Muscle of arm (tissue), 12 donors: ENCODE results near the gene PPP2R3B. TPM values are rescaled to one million over a fixed set of nuclear protein-coding genes. Genes with fewer than 3 reads are reported as not detected.

Experiments used
- DNase-seq: peaks from one replicate; pipeline ENCODE4 v3.0.0-alpha.2; 2013
- polyA plus RNA-seq, 12 donors: library from polyadenylated mRNA; unstranded; fragments of 120-200 nt; gene quantifications; one replicate each; pipeline ENCODE4 v1.2.1, GENCODE V29; 2013; ENCODE audit not compliant: insufficient read length in 12 of 12

The PPP2R3B gene
- polyA plus RNA-seq, 12 donors = 109 to 264 (median 171) TPM; not detected in 1

DNA sequence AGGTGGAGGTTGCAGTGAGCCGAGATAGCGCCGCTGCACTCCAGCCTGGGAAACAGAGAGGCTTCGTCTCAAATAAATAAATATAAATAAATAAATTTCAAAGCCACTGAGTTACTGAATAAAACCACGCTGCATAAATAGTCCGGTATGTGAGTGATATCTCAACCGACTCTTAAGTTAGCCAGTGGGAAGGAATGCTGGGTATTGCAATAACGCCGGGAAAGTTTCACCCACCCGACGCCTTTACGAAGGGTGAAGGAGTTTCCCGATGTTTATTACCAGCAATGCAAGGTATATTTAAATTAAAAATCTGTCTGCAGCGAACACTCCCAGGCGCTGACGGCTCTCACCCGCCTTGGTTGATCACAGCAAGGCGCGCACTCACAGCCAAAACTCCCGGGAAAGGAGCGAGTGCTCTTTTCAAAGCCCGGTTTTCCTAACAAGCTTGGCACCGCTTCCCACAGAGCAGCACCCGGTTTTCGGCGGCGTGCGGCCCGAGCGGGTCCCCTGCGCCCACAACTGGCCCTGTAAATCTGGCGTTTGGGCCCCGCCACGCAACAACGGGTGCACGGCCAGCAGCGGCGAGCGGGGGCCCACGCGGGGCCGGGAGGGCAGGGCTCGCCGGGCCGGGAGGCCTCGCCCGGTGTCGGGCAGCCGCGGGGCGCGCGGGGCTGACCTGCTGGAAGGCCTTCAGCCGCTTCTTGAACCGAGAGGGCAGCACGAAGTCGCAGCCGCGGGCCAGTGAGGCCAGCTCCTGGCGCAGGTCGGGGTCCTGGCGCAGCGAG lies 13.7 kb downstream of the PPP2R3B start:
- DNase-seq = no peak

DNA sequence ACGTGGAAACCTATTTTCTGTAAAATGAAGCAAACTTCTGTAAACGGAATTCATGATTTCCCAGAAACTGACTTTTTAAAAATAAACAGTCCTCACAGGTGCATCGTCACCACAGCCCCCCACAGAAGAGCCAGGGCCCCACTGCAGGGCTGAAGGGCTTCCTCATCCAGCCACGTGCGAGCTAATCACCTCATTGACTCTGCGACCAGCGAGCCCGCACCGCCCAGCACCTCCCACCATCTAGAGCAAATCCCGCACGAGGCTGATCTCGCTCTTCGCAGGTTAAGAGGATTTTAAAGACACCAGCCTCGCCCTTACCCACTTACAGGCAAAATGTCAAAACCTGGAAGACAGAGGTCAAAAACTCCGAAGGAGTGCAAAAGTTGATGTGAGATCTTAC lies 14.8 kb downstream of the PPP2R3B start:
- no peak for DNase-seq

DNA sequence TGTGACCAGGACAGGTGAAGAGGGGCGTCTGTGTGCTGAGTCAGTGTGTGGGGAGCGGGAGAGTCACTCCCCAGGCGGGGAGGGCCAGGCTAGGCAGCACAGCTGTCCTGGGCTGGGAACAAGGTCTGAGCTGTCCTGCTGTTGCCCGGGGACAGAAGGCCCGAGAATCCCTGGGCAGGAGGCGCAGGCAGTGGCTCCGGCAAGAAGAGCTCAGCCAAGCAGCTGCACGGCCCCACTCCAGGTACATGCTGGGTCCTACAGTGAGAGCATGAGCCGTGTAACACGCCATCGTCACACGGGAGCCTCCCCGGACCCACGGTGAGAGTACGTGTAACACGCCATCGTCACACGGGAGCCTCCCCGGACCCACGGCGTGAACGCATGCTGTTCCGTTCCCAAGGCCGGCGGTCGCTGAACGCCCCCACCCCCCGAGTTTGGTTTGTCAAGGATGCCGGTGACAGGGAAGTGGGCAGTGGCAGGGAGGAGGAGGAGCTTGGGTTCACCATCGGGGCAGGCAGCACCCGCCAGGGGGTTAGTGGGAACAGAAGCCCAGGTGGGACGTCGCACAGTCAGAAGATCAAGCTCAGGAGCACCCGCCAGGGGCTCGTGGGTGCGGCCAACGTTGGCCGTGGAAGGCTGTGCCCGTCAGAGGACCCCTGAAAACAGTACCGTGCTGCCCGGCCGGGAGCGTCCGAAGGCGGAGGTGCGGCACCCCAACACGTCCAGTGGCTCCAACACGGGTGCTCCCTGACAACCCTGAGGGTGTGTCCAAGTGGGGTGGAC lies 15.6 kb downstream of the PPP2R3B start:
- no peak for DNase-seq

DNA sequence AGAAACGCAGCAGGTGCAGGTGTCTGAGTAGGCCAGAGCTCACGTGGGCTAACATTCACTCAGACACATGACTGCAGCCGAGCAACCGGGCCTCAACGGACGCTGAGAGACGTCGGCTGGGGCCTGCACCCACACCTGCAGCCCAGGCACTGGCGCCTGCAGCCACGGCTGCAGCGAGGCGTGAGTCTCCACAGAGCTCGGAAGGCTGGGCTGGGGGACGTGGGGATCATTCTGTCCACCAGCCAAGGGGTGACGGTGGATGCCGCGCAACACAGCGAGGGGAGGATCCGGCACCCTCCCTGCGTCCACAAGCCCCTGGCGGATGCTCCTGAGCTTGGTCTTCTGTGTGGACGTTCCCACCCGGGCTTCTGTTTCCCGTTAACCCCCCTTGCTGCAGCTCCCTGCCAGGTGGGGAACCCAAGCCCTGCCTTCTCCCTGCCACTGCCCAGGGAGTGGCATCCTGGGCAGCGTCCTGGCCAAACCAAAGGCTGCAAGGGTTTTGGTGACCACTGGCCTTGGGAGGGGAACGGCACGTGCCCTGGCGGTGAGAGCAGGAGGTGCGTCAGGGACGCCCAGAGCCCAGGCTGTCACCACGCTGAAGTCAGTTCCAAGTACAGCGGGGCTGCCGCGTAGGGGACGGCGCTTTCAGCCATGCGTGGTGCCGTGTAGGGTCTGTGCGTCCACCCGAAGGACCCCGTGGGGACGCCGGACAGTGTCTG lies 16.3 kb downstream of the PPP2R3B start:
- DNase-seq = no peak

DNA sequence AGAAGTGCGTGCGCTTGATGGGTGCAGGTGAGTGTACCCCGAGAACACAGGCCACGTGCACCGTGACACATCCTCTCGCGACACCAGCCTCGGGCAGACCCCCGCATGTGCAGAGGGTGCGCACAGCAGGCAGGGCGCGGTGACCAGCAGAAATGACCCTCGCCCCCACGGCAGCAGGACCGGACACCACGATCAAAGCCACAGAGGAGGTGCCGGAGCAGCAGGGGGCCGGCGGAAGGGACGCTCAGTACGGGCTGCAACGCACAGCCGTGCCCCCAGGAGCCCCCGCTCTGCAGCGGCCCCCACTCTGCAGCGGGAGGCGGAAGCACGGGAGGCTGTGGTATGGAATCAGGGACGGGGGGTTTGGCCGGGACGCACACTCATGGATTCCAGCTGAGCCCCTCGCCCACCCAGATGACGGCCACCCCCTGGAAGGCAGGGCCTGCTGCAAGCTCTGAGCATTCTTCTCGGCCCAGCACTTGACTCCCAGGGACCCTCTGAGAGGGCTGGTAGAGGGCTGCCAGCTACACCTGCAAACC lies 17.1 kb downstream of the PPP2R3B start:
- no peak for DNase-seq

DNA sequence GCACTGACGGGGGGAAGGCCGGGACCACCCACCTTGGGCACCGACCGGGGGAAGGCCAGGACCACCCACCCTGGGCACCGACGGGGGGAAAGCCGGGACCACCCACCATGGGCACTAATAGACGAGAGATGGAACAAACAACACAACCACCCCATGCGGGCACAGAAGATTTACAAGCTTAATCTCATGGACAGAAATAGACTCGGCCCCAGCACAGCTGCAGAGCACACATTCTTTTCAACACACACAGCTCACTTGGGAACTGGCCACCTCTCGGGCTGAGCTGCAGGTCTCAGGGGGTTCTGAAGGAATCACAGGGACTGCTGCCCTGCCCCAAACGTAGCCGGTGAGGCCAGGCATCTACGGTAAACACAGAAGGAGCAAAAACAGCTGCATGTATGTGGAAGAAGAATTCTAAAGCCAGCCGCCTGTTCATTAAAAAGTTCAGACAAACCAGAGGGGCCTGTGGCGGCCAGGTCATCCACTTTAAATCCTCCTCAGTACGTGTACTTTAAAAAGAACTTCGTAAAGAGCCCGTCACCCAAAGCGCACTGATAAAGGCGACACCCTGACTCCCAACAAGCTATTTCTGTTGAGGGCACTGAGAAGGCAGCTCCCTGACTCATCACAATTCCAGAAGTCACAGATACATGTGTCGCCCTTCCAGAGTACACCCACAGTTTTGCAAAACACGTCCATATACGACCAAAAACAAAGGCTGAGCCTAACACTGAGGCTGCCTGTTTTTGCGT lies 17.7 kb downstream of the PPP2R3B start:
- DNase-seq = no peak

DNA sequence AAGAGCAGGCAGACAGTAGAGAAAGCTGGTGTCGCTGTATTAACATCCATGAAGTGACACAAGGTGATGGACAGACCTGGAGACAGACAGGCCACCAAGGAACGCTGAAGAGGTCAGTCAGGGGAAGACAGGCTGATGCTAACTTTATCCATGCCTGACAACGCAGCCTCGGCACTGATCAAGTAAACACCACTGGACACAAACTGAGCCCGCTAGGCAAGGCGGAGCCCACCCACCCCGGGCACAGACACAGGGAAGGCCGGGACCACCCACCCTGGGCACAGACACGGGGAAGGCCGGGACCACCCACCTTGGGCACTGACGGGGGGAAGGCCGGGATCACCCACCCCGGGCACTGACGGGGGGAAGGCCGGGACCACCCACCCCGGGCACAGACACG lies 18.8 kb downstream of the PPP2R3B start:
- DNase-seq = no peak

DNA sequence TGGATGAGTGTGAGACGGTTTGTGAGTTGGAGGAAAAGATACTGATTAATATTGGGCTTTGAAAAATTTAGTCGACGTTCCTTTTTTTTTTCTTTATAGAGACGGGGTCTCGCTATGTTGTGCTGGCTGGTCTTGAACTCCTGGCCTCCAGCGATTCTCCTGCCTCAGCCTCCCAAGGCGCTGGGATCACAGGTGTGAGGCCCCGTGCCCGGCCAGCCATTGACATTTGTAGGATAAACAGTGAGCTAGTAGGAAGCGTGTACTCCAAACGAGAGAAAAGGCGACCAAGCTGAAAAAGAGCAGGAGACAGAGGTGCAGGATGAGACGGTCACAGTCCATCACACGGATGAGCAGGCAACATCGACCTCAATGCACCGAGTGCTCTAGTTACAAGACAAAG lies 19.4 kb downstream of the PPP2R3B start:
- DNase-seq = no peak

DNA sequence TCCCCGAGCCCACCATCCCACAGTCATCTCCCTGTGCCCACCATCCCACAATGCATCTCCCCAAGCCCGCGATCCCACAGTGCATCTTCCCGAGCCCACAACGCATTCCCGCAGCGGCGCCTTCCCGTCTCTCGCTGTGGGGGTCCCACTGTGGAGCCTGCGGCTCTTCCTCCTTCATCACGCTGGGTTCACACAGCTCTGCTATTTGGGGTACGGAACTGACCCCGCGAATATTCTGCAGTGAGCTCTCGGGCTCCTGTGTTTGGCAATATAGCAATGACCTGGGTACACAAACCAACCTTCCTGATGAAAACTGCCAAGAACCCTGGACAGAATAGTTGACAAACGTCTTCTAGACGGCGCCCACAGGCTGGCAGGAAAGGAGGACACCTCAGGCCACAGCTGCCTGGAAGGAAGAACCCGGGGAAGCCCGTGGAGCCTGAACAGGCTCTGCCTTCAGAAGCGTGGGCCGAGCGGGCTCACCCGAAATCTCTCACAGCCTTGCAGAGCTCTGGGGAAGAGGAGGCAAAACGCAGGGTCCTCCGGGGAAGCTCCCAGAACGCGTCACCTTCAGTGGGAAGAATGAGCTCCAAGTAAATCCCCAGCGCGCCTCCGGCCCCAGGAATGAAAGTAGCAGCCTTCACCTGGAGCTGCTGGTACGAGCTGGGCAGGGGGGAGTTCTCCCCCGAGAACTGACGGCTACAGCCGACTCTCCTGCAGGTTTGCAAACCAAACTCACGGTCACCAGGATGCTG lies 22.9 kb downstream of the PPP2R3B start:
- no peak for DNase-seq

DNA sequence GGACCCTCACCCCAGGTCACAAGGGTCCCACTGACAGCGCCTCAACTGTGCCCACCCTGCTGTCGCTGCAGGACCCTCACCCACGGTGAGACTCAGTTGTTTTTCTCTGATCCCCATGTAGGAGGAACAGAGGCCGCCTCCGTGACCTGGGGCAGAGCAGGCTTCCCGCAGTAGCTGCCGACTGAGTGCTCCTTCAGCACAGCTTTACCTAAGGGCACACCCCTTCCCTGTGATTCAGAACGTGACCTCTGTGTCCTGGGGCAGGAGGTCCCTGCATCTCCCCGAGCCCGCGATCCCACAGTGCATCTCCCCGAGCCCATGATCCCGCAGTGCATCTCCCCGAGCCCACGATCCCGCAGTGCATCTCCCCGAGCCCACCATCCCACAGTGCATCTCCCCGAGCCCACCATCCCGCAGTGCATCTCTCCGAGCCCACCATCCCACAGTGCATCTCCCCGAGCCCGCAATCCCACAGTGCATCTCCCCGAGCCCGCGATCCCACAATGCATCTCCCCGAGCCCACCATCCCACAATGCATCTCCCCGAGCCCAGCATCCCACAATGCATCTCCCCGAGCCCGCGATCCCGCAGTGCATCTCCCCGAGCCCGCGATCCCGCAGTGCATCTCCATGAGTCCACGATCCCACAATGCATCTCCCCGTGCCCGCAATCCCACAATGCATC lies 23.6 kb downstream of the PPP2R3B start:
- DNase-seq = no peak

DNA sequence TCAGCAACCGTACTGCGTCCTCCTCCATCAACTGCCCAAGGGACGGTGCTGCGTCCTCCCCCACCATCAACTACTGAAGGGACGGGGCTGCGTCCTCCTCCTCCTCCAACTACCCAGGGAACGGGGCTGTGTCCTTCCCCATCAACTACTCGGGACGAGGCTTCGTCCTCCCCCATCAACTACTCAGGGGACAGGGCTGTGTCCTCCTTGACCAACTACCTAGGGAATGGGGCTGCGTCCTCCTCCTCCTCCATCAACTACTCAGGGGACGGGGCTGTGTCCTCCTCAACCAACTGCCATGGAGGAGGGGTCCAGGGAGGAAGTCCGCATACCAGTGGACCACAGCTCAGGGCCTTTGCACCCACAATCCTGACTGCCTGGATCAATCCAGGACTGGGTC lies 24.4 kb downstream of the PPP2R3B start:
- no peak for DNase-seq

DNA sequence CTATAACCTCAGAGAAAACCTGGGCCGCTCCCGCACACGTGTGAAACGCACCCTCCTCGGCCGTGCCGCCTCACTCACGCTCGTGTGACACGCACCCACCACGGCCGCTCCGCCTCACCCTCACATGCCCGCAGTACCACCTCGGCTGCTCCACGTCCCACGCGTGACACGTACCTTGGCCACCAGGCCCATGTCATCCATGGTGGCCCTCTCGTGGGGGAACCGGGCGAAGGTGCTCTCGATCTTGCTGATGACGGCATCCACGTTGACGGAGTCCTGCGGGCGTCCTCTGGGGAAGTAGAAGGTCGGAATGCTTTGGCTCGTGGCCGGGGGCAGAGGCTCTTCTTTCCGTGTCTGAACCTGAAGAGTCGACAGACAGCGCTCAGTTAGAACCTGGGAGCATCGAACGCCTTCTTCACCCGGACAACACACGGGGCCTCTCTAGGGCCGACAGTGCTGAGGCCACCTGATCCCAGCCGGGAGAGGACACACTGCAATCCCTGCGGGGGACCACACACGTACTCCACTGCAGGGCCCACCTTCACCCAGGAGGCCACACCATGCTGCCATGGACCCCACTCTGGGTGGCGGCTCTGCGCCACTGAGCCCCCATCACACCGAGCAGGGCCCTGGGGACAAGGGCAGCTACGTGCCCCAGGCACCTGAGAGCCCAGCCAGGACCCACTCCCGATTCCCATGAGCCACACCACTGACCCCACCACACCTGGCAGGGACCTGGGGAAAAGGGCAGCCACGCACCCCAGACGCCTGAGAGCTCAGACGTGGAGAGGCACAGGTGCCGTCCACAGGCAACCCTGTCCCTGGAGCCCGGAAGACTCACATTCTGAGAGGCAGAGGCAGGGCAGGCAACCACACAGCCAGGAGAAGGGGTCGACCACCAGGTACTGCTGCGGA lies 25.2 kb downstream of the PPP2R3B start:
- no peak for DNase-seq

DNA sequence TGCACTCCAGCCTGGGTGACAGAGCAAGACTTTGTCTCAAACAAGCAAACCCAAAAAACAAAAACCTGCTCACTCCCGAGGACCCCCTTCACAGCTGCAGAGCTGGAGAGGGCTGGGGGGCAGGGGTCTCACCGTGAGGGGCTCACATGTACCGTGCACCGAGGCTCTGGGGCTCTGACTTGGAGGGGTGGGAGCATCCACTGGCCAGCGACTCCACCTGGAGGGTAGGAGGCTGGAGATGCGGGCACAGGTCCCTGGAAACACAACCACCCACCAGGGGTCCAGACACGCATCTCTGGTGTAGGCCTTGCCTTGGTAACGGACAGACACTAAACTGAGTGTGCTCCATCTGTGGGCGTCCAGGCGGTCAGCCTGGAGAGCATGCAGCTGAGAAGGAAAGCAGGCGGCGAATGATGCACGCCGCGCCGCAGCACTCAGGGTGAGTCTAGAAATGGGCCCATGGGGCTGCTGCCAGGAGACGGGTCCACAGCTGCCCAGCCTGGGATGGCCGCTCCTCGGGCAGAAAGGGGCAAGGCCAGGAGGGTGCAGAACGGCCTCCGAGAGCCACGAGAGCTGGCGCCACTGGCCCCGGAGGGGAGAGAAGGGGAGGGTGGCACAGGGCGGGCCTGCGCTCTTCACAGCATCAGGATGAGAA lies 26.1 kb downstream of the PPP2R3B start:
- no peak for DNase-seq

DNA sequence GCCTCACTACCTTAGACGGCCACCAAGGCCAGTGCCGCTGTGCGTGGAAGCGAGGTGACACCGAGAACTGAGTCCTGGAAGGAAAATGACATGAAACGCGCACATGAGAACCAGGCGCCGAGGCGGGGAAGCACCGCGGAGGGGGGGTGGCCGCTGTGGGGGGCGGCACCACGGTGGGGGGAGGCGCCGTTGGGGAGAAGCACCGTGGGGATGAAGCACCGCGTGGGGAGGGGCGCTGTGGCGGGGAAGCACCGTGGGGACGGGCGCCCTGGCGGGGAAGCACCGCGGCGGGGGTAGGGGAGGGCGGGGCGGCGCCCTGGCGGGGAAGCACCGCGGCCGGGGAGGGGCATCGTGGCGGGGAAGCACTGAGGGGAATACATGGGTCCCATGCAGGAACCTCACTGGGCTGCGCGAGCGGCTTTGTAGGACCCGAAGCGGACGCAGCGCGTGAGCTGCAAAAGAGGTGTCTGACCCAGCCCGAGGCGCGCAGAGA lies 28.0 kb downstream of the PPP2R3B start:
- DNase-seq = no peak

DNA sequence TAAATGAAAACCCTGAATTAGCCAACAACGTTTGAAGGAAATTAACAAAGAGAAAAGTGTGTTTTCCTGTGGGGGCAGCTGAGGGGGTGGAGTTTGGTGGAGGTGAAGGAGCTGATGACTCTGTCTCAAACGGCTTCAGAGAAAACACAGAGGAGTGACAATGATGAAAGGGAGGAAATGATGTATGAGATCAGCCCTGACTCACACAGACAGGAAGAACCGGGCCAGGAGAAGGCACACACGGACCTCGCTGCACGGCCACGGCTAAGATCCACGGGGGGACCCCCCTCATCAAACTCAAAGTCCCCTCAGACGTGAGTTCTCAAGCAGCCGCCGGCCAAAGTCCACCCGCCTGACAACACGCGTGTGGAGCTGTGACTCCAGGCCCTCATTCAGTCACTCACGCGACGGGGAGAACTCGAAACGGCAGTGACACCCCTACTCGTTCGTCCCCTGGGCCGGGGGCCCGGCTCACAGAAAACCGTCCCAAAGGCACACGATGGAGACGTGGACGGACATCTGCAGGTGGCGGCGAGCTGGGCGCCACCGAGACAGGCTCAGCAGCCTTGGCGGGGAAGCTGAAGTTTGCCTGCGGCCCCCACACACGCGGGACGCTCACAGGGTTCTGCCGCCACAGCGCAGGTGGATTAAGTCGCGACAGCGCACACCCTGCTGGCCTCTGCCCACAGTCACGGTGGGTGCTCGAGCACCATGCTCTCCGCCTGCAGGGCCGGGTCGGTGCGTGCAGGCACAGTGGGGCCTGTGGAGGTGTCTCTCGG lies 28.8 kb downstream of the PPP2R3B start:
- DNase-seq = no peak

DNA sequence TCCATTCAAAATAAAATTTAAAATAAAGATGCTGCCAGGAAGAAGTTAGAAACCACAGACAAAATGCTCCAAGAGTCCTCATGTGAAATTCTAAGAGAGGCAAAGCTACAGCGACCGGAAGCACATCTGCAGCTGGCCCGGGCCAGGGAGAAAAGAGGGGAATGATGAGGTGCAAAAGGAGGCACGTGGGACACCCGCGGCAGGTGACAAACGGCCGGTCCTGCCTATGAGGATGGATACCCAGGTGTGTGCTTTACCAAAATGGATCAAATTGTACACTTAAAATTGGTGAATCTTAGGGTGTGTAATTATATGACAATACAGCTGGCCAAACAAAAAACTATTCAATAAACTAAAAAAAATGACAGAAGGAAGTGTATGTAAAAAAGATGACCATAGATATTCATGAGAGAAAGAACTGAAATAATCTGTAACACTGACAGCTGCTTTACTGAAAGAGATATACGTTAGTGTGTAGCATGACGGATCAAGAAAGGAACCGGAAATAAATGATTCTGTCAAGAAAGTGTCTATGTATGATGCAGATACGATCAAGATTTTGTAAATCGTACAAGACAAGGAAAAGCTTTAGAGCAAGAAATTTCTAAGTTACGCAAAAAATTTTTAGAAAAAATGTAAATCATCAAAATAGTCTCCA lies 29.5 kb downstream of the PPP2R3B start:
- no peak for DNase-seq
